Measurements from ENCODE around the gene ACSM4.

GRCh38 chr12:7289743-7290142, 14.1 kb upstream of the ACSM4 start:
- no peak for TF ChIP-seq EP300 (IDR thresholded peaks at IDR 0.05)
- TF ChIP-seq POLR2A (IDR thresholded peaks at IDR 0.05): no peak
